ENCODE results near the gene CCDC102A.

DNA sequence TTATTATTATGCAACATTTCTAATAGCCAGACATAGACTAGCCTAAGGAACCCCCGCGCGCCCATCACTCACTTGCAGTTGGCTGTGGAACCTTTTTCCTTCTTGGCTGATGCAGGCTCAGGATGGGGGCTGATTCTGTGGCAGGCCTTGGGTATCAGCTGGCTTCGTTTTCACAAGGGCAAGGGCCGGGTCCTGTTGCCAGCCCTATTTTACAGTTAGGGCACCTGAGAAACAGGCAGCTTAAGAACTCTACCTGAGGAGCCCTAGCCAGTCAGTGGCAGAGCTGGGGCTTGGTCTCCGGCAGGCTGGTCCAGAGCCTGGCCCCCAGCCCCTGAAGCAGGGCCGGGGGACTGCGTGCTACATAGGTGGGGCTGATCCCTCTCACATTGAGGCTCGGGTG lies 34.7 kb upstream of the CCDC102A start:
- TF ChIP-seq CTCF (IDR thresholded peaks at IDR 0.05) (no peak), EP300 (IDR thresholded peaks at IDR 0.05) (no peak), POLR2A (IDR thresholded peaks at IDR 0.05) (no peak)
